Bone marrow (tissue), 2 donors: Measurements from ENCODE around the gene IFIT1.
"Not testable (repeated sequence)": the region's sequence is repeated elsewhere in the genome, so short reads cannot be mapped to it uniquely, and the experiment has no call there.

Experiments
- DNase-seq, 2 donors: peaks; one replicate each; lab custom pipeline; 2025; lab: John Stamatoyannopoulos, UW

IFIT1 gene

GRCh38 chr10:89403043-89403442, 10.6 kb downstream of the IFIT1 start:
- DNase-seq: no peak

- DNase-seq: no peak
Measured at GRCh38 chr10:89404104-89405047, 12.0 kb downstream of the IFIT1 start.

DNA sequence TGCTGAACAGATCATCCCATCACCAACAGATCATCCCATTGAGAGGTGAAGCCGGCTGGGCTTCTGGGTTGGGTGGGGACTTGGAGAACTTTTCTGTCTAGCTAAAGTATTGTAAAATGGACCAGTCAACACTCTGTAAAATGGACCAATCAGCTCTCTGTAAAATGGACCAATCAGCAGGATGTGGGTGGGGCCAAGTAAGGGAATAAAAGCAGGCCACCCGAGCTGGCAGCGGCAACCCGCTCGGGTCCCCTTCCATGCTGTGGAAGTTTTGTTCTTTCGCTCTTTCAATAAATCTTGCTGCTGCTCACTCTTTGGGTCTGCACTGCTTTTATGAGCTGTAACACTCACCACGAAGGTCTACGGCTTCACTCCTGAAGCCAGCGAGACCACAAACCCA, 13.8 kb downstream of the IFIT1 start:
- not testable (repeated sequence) for DNase-seq

DNA sequence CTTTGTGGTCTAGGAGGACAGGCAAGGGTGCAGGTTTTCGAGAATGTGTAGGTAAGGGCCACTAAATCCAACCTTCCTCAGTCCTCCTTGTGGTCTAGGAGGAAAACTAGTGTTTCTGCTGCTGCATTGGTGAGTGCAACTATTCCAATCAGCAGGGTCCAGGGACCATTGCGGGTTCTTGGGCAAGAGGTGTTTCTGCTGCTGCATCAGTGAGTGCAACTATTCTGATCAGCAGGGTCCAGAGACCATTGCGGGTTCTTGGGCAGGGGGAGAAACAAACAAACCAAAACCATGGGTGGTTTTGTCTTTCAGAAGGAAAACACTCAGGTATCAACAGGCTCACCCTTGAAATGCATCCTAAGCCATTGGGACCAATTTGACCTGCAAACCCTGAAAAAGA, 15.4 kb downstream of the IFIT1 start:
- DNase-seq: not testable (repeated sequence)

- DNase-seq: not testable (repeated sequence)
Measured at GRCh38 chr10:89409282-89409681, 16.9 kb downstream of the IFIT1 start.

DNA sequence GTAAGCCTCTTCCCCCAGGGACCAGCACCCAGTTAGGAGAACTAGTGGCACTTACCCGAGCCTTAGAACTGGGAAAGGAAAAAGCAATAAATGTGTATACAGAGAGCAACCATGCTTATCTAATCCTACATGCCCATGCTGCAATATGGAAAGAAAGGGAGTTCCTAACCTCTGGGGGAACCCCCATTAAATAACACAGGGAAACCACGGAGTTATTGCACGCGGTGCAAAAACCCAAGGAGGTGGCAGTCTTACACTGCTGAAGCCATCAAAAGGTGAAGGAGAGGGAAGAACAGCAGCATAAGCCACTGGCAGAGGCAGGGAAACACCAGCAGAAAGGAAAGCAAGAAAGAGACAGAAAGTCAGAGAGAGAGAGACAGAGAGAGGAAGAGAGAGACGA, 18.1 kb downstream of the IFIT1 start:
- DNase-seq: not testable (repeated sequence)

DNA sequence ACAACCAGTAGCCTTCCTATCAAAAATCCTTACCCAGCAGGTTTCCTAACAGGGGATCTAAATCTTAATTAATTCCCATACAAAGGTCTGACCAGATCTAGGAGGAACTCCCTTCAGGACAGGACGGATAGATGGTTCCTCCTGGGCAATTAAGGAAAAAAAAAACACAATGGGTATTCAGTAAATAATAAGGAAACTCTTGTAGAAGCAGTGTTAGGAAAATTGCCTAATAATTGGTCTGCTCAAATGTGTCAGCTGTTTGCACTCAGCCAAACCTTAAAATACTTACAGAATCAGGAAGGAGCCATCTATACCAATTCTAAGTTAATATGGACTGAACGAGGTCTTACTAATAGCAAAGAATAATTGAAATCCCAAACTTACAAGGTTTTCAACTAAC, 18.7 kb downstream of the IFIT1 start:
- not testable (repeated sequence) for DNase-seq

DNA sequence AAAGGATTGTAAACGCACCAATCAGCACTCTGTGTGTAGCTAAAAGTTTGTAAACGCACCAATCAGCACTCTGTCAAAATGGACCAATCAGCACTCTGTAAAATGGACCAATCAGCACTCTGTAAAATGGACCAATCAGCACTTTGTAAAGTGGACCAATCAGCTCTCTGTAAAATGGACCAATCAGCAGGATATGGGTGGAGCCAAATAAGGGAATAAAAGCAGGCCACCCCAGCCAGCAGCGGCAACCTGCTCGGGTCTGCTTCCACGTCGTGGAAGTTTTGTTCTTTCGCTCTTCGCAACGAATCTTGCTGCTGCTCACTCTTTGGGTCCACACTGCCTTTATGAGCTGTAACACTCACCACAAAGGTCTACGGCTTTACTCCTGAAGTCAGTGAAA, 19.9 kb downstream of the IFIT1 start:
- DNase-seq: not testable (repeated sequence)

DNA sequence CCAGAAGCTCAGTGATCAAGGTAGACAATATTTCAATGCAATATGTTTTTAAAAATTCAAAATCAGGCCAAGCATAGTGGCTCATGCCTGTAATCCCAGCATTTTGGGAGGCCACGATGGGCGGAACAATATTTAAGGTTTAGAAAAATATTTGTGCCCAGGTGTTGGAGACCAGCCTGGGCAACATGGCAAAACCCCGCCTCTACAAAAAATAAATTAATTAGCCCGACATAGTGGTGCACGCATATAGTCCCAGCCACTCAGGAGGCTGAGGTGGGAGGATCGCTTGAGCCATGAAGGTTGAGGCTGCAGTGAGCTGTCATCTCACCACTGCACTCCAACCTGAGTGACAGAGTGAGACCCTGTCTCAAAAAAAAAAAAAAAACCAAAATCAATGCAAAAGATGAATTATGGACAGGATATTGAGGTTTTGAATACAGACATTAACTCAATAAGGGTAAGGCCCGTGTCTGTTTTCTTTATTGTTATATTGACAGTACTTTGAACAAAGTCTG, 21.0 kb downstream of the IFIT1 start:
- DNase-seq: no peak

GRCh38 chr10:89414146-89414878, 21.9 kb downstream of the IFIT1 start, which contains the start of gene IFIT5:
Gene IFIT5 (plus strand): TSS chr10:89414568. CDS start chr10:89414799, 231 bp downstream.
- DNase-seq: peak; percentile 67 to 83

- peak; percentile 26 to 60 for DNase-seq
Measured at GRCh38 chr10:89414879-89415821, 22.7 kb downstream of the IFIT1 start.

DNA sequence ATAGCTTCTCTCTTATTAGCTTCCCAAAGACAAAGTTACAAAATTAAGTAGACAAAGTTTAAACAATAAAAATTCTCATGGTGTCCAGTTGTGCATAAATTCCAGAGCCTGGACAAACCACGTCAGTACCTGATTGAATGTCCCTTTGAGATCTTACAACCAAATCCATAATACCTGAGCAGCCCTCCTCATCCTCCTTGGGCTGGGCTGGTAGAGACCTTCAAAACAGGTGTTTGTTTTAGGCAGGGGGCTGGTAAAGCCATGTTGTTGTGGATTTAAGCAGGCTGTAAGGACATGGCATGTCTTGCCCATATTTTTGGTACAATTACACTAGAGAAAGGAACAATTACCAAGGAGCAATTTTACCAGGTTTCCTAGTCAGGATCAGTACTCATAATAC, 24.0 kb downstream of the IFIT1 start:
- DNase-seq: no peak

GRCh38 chr10:89419548-89419947, 27.1 kb downstream of the IFIT1 start:
- no peak for DNase-seq

GRCh38 chr10:89421018-89421476, 28.6 kb downstream of the IFIT1 start:
- no peak for DNase-seq

- DNase-seq: no peak
Measured at GRCh38 chr10:89425000-89425399, 32.6 kb downstream of the IFIT1 start.

GRCh38 chr10:89426230-89426868, 33.9 kb downstream of the IFIT1 start:
- DNase-seq: peak in 1 of 2 donors; percentile 32

DNA sequence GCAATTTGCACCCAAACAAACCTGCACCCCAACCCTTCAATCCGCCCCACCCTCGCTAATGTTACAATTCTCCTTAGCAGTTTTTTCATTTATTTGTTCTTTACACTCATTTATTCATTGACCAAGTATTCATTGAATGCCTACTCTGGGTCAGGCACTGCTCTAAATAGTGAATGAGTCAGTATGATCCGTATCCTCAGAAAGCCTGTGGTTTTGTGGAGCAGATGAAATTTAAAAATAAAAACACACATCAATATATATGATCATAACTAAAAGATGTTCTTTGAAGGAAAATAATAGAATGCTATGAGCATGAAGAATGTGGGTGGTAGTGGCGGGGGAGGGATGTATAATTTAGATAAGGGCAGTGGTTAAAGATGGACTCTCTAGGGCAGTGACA, 35.2 kb downstream of the IFIT1 start:
- DNase-seq: no peak

DNA sequence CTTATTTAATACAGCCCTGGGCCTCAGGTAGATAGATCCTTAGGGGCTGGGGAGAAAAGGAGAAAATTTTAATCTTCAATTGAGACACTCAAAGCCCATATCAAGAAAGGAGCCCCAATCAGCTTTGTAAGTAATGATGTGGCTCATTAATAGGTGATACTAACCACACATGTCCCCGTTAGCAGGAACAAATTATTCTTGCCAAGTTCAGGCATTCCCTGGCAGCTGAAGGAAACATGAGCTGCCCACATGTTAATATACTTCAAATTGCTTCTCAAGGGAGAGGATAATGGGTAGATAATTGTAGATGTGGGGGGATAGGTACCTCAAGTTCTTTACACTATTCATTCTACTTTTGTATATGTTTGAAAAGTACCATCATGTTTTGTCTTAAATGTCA, 36.5 kb downstream of the IFIT1 start:
- no peak for DNase-seq

- DNase-seq: no peak
Measured at GRCh38 chr10:89431977-89432376, 39.6 kb downstream of the IFIT1 start.

DNA sequence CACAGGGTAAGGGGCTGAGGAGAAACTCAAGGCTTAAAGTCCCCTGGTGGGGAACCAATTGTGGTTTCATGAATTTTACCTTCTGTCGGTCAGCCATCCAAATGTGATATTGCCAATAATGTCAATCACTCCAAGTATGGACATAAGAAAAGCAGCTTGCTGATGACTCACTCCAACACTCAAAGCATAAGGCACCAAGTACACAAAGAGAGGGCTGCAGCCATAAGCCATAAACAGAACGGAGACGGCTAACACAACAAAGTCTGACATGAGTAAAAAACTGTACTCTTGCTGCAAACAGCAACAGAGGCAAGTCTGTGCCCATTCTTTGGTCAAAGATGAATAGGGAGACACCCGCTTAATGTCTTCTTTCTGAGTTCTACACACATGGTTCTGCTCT, 46.1 kb downstream of the IFIT1 start:
- DNase-seq: no peak
